ENCODE data around the gene ZSCAN10. TPM values are rescaled to one million over a fixed set of nuclear protein-coding genes. Genes with fewer than 3 reads are reported as not detected.
A peak's percentile ranks its signal among the peaks of the same experiment; 100 is the strongest.

ZSCAN10 gene
- total and polyA plus RNA-seq, 2 of the 13 experiments (the other 11 are each of a cell fraction or from before 2014, with no cell fraction given), result not detected

DNA sequence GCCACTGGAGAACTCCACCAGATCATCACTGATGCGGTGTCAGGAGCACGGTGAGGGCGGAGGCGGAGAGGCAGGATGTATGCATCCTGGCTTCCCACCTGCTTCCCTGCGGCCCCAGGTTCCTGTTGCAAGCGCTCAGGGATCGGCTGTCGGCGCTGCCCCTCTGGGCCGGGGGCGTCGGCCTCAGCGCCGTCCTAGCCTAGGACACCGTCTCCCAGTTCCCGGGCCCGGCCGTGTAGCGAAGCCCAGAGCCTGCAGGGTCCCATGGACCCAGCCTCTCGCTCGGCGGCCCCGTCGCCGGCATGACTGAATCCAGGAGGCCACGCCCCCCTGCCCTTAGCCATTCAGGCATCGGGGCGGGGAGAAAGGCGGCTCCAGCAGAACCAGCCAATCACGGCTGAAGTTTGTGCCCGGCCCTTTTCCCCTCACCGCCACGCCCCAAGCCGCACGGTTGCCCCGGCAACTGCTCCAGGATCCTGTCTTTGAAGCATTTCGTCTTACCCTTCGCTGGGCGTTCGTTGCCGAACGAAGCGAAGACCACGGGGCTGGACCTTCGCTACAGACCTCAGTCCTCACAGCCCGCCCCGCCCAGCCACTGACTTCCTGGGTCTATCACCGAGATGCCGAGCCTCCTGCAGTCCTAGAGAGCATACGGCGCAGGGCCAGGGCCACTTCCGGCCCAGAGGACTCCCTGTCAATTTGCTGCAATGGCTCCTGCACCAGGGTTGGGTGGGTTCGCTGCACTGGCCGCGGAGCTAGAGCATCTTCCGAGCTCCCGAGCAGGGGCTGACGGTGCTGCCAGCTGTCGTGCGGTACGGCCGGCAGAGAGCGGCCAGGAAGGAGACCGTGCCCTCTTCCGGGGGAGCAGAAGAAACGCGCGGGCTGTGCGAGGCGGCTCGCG lies 25.1 kb upstream of the ZSCAN10 start (continued):
- TF ChIP-seq, protein P1, sequence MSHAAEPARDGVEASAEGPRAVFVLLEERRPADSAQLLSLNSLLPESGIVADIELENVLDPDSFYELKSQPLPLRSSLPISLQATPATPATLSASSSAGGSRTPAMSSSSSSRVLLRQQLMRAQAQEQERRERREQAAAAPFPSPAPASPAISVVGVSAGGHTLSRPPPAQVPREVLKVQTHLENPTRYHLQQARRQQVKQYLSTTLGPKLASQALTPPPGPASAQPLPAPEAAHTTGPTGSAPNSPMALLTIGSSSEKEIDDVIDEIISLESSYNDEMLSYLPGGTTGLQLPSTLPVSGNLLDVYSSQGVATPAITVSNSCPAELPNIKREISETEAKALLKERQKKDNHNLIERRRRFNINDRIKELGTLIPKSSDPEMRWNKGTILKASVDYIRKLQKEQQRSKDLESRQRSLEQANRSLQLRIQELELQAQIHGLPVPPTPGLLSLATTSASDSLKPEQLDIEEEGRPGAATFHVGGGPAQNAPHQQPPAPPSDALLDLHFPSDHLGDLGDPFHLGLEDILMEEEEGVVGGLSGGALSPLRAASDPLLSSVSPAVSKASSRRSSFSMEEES (CRISPR knock-in tag; IDR thresholded peaks at IDR 0.05), result peak; percentile 10; the same call in 1 of the 2 replicates
- TF ChIP-seq POLR2G (IDR thresholded peaks at IDR 0.05; ENCODE audit: low read depth, low read length), result peak; percentile 77
- peak; percentile 91 for TF ChIP-seq HDAC1 (CRISPR knock-in tag; IDR thresholded peaks at IDR 0.05)
- TF ChIP-seq, protein P2, sequence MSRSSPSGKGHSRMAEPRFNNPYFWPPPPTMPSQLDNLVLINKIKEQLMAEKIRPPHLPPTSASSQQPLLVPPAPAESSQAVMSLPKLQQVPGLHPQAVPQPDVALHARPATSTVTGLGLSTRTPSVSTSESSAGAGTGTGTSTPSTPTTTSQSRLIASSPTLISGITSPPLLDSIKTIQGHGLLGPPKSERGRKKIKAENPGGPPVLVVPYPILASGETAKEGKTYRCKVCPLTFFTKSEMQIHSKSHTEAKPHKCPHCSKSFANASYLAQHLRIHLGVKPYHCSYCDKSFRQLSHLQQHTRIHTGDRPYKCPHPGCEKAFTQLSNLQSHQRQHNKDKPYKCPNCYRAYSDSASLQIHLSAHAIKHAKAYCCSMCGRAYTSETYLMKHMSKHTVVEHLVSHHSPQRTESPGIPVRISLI (CRISPR knock-in tag; IDR thresholded peaks at IDR 0.05; ENCODE audit: borderline replicate concordance), result peak; percentile 20; the same call in 1 of the 2 replicates
- TF ChIP-seq, protein P3, sequence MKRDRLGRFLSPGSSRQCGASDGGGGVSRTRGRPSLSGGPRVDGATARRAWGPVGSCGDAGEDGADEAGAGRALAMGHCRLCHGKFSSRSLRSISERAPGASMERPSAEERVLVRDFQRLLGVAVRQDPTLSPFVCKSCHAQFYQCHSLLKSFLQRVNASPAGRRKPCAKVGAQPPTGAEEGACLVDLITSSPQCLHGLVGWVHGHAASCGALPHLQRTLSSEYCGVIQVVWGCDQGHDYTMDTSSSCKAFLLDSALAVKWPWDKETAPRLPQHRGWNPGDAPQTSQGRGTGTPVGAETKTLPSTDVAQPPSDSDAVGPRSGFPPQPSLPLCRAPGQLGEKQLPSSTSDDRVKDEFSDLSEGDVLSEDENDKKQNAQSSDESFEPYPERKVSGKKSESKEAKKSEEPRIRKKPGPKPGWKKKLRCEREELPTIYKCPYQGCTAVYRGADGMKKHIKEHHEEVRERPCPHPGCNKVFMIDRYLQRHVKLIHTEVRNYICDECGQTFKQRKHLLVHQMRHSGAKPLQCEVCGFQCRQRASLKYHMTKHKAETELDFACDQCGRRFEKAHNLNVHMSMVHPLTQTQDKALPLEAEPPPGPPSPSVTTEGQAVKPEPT (CRISPR knock-in tag; IDR thresholded peaks at IDR 0.05; ENCODE audit: low read depth), result peak; percentile 59; the same call in 1 of the 2 replicates
- TF ChIP-seq JUNB (CRISPR knock-in tag; IDR thresholded peaks at IDR 0.05; ENCODE audit: borderline replicate concordance), result no peak
- no peak for TF ChIP-seq MTF1 (CRISPR knock-in tag; IDR thresholded peaks at IDR 0.05)
- 0 out of 2 replicates have a peak, but pooled peaks have one; percentile 41 for TF ChIP-seq NFE2L1 (CRISPR knock-in tag; IDR thresholded peaks at IDR 0.05; ENCODE audit: borderline replicate concordance)
- no peak for TF ChIP-seq SMAD3 (CRISPR knock-in tag; IDR thresholded peaks at IDR 0.05)
- no peak for TF ChIP-seq ZC3H4 (CRISPR knock-in tag; IDR thresholded peaks at IDR 0.05; ENCODE audit: borderline replicate concordance)
- TF ChIP-seq GLI4 (CRISPR knock-in tag; IDR thresholded peaks at IDR 0.05; ENCODE audit: borderline replicate concordance), result peak; percentile 89; the same call in 1 of the 2 replicates
- peak; percentile 16; the same call in 1 of the 2 replicates for TF ChIP-seq ZNF264 (CRISPR knock-in tag; IDR thresholded peaks at IDR 0.05)
- TF ChIP-seq, protein P4, sequence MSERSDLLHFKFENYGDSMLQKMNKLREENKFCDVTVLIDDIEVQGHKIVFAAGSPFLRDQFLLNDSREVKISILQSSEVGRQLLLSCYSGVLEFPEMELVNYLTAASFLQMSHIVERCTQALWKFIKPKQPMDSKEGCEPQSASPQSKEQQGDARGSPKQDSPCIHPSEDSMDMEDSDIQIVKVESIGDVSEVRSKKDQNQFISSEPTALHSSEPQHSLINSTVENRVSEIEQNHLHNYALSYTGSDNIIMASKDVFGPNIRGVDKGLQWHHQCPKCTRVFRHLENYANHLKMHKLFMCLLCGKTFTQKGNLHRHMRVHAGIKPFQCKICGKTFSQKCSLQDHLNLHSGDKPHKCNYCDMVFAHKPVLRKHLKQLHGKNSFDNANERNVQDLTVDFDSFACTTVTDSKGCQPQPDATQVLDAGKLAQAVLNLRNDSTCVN (CRISPR knock-in tag; IDR thresholded peaks at IDR 0.05; ENCODE audit: borderline replicate concordance), result no peak
- TF ChIP-seq ZFY (CRISPR knock-in tag; IDR thresholded peaks at IDR 0.05), result peak; percentile 54; the same call in 1 of the 2 replicates
- peak; percentile 98 for TF ChIP-seq AGO2 (optimal IDR thresholded peaks at IDR 0.05; ENCODE audit: low read depth, low read length)
- TF ChIP-seq, protein P5, sequence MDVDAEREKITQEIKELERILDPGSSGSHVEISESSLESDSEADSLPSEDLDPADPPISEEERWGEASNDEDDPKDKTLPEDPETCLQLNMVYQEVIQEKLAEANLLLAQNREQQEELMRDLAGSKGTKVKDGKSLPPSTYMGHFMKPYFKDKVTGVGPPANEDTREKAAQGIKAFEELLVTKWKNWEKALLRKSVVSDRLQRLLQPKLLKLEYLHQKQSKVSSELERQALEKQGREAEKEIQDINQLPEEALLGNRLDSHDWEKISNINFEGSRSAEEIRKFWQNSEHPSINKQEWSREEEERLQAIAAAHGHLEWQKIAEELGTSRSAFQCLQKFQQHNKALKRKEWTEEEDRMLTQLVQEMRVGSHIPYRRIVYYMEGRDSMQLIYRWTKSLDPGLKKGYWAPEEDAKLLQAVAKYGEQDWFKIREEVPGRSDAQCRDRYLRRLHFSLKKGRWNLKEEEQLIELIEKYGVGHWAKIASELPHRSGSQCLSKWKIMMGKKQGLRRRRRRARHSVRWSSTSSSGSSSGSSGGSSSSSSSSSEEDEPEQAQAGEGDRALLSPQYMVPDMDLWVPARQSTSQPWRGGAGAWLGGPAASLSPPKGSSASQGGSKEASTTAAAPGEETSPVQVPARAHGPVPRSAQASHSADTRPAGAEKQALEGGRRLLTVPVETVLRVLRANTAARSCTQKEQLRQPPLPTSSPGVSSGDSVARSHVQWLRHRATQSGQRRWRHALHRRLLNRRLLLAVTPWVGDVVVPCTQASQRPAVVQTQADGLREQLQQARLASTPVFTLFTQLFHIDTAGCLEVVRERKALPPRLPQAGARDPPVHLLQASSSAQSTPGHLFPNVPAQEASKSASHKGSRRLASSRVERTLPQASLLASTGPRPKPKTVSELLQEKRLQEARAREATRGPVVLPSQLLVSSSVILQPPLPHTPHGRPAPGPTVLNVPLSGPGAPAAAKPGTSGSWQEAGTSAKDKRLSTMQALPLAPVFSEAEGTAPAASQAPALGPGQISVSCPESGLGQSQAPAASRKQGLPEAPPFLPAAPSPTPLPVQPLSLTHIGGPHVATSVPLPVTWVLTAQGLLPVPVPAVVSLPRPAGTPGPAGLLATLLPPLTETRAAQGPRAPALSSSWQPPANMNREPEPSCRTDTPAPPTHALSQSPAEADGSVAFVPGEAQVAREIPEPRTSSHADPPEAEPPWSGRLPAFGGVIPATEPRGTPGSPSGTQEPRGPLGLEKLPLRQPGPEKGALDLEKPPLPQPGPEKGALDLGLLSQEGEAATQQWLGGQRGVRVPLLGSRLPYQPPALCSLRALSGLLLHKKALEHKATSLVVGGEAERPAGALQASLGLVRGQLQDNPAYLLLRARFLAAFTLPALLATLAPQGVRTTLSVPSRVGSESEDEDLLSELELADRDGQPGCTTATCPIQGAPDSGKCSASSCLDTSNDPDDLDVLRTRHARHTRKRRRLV (CRISPR knock-in tag; IDR thresholded peaks at IDR 0.05), result peak; percentile 73; the same call in 1 of the 2 replicates
- no peak for TF ChIP-seq PHF5A (CRISPR knock-in tag; IDR thresholded peaks at IDR 0.05; ENCODE audit: low read depth, unreplicated experiment)
